HG03103 (cell line): ENCODE data around the gene TMEM88.

ENCODE experiments used
- ATAC-seq: cut with Tn5 transposase; IDR thresholded peaks from one replicate; pipeline ENCODE4 v1.9.1; 2021; ENCODE audit warnings: low read depth; ENCODE audit not compliant: unreplicated experiment

TMEM88 gene

DNA sequence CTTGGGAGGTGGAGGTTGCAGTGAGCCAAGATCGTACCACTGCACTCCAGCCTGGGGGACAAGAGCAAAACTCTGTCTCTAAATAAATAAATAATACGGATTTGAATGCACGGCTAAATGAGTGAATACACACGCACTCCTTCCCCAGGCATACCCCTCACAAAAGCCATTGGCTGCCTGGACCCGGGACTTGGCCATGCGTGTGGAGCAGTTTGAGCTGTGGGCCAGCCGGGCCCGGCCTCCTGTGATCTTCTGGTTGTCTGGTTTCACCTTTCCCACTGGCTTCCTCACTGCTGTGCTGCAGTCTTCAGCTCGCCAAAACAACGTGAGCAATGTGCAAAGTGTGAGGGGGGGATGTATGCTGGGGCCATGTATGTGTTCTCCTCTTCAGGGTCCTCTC is 22.4 kb upstream of the TMEM88 start:
- no peak for ATAC-seq

GRCh38 chr17:7833011-7833794 is 21.7 kb upstream of the TMEM88 start:
- no peak for ATAC-seq

- ATAC-seq: peak; percentile 42
Measured at GRCh38 chr17:7833795-7834541, 20.9 kb upstream of the TMEM88 start, which contains the start of gene KDM6B. Gene KDM6B (plus strand): TSS chr17:7834217. CDS start chr17:7845555, 11,338 bp downstream.

DNA sequence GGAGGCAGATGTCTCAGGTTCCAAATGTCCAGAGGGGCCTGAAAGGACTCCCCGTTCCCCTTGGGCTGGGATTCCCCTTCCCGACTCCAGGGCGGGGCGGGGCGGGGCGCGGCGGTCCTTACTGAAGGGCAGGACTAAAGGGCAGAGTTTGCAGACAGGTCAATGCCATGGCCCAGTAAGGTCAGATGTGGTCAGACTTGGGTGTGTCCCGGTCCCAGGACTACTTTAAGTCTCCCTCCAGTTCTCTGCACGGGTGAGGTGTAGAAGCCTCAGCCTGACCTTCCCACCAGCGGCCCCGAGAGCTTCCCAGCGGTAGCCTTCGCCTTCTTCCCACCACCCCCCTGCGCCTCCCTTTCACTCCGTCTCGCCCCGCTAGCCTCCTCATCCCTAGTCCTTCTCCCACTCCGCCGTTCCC is 20.3 kb upstream of the TMEM88 start:
- no peak for ATAC-seq

GRCh38 chr17:7834957-7835813 is 19.7 kb upstream of the TMEM88 start:
- ATAC-seq: peak; percentile 35

DNA sequence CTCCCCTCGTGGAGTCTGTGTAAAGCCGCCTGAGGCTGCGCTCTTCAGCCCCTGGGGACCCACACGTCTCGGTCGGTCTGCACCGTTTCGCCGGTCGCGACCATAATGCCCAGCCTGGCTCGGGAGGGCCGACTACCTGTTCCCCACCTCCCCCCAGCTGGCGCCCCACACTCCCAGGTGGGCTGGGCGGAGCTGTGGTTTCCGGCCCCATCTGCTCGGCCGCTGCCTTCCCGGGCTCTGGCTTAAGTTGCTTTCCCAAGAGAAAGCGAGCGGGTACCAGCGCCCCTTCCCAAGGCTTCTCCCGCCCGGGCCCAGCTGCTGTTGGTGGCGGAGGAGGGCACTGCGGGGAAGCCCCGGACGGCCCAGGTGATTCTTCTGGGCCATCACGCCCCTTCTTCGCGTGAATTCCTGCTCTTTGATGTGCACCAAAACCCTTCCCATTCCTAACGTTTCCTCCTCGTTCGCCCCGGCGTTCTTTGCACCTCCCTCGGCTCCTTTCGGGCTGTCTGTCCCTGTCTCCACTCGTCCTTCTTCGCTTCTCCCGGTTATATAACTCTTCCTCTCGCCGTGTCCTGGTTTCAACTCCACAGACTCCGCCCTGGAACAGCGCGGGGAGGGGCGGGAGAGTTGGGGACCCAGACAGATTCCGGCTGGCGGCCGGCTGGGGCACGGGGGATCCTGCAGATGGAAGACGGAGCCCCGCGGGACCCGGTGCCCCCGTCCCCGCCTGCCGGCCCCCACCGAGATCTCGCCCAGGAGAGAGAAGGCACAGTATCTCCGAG is 18.9 kb upstream of the TMEM88 start:
- ATAC-seq: peak; percentile 14

GRCh38 chr17:7836596-7837407 is 18.1 kb upstream of the TMEM88 start:
- ATAC-seq: no peak

DNA sequence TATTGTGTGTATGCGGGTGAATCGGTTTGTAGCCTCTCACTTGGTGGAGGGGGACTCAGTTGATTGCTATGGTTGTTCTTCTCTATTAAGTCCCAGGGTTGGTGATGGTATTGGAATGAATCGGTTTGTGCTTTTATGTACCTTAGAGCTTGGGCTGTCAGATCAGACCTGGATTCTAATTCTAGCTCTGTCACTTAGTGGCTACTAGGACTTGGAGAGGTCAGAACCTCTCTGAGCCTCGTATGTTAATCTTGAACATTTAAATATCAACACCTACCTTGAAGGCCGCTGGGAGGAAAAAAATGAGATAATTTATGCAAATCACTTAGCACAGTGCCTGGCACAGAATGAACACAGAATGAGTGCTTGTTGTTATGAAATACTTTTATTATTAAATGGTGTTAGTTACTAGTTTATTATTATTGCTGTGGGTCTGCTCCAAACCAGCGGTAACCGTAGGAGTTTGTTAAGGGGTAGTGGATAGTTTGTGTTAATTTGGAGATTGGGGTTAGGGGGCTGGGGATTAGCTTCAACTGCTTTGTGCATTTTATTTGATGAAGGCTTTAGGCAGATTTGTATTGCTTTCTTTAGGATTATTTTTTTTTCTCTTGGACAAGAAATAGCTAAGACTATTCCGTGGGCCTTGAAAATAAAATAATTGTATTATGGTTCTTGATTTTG is 17.3 kb upstream of the TMEM88 start:
- no peak for ATAC-seq

DNA sequence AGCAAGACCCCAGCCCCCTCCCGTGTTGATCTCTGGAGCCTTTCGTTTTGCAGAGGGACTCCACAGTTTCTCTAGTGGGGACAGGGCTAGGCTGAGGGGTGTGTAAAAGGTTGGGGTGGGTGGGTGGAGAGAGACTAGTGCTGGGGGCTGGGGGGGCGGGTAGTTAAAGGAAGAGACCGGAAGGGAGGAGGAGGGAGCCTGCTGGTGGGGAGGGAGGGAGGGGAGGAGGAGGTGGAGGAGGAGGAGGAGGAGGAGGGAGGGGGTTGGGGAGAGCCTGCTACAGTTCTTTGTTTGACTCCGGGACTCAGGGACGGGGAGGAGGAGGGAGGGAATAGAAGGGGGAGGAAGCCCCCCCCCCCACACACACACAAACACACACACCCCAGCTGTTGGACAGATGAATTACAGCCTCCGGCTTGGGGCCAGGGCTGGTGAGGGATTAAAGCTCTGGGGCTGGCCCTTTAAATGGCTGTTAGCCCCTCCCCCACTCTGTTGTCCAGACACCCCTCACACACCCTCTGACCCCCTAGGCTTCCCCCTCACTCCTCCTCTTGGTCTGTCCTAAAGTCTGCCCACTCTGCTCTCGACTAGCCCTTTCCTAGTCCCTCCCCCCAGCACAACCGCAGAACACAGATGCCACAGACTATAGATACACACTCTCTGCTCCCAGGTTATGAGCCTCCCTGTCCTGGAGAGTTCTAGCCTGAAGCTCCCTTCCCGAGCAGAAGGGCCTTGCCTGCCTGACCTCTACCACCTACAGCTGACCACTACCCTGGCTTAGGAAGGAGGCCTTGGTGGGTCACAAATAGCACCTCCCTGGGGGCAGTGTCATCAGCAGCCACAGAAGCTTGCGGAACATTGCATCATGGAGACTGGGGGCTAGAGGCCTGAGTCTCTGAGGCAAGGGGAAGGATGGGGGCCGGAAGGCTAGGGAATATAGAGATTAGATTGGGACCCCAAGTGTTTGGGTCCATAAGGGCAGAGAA is 16.5 kb upstream of the TMEM88 start:
- ATAC-seq: no peak

- ATAC-seq: no peak
Measured at GRCh38 chr17:7839190-7839875, 15.5 kb upstream of the TMEM88 start.

GRCh38 chr17:7839876-7840261 is 15.0 kb upstream of the TMEM88 start:
- ATAC-seq: no peak

- no peak for ATAC-seq
Measured at GRCh38 chr17:7840441-7840840, 14.4 kb upstream of the TMEM88 start.

GRCh38 chr17:7840875-7841274 is 14.0 kb upstream of the TMEM88 start:
- no peak for ATAC-seq

DNA sequence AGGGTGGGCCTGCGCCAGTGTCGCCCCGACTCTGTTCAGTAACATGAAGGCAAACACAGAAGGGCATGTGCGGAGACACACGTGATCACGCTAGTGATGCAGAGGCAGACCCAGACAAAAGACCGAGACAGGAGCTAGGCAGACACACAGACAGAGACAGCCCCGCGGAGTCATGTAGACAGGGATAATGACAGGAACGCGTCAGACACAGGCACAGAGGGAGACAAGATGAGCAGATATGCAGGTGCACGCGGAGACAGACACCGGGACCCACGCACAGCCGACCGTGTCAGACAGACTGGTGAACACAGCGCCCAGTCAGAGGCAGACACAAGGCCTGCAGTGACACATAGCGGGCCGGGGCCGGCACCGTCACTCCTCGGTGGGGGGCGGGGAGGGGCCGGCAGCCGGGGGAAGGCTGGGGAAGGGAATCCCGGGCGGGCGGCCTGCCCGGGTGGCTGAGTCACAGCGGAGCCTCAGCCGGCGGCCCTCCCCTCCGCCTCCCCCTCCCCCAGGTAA is 13.4 kb upstream of the TMEM88 start:
- no peak for ATAC-seq

GRCh38 chr17:7841915-7842379 is 12.9 kb upstream of the TMEM88 start:
- ATAC-seq: no peak

GRCh38 chr17:7842380-7843256 is 12.2 kb upstream of the TMEM88 start:
- no peak for ATAC-seq
